HEK293 (cell line): ENCODE results near the gene ZSWIM7.

Experiments
- REST ChIP-seq: fragments of 450-650 bp; formaldehyde crosslinking; IDR thresholded peaks from 2 replicates; pipeline ENCODE4 v1.5.1; 2016; ENCODE audit warnings: missing biosample characterization, missing genetic modification characterization
- ZBTB11 ChIP-seq: fragments of 450-650 bp; formaldehyde crosslinking; conservative IDR thresholded peaks from 2 replicates; pipeline ENCODE4 v1.5.1; 2016; ENCODE audit warnings: low read depth, missing biosample characterization, missing genetic modification characterization
- ZNF184 ChIP-seq: fragments of 450-650 bp; IDR thresholded peaks from 2 replicates; pipeline ENCODE4 v1.5.1; 2018; ENCODE audit warnings: missing biosample characterization, mild to moderate bottlenecking, missing genetic modification characterization
- ZNF274 ChIP-seq, 2 experiments: fragments of 200-500 bp in 1 of 2; fragments of 450-650 bp in 1 of 2; sonication (Bioruptor generic) in 1 of 2; formaldehyde crosslinking in 1 of 2; IDR thresholded peaks; 2 replicates each; pipeline versions ENCODE4 v1.5.1 to v1.6.1; 2014 to 2016; ENCODE audit warnings: borderline replicate concordance in 1 of 2, inconsistent platforms in 1 of 2, low read length in 1 of 2, missing biosample characterization in 1 of 2, missing genetic modification characterization in 1 of 2
- ZNF280C ChIP-seq: fragments of 450-650 bp; formaldehyde crosslinking; IDR thresholded peaks from 2 replicates; pipeline ENCODE4 v1.5.1; 2016; ENCODE audit warnings: missing biosample characterization, missing genetic modification characterization
- ZNF292 ChIP-seq: fragments of 450-650 bp; formaldehyde crosslinking; IDR thresholded peaks from 2 replicates; pipeline ENCODE4 v1.5.1; 2016; ENCODE audit warnings: low read depth, missing biosample characterization, missing genetic modification characterization, borderline replicate concordance
- ZNF354C ChIP-seq: fragments of 450-650 bp; formaldehyde crosslinking; IDR thresholded peaks from 2 replicates; pipeline ENCODE4 v1.5.1; 2016; ENCODE audit warnings: missing biosample characterization, missing genetic modification characterization, low read depth, borderline replicate concordance
- ZNF830 ChIP-seq: fragments of 450-650 bp; IDR thresholded peaks from 2 replicates; pipeline ENCODE4 v1.5.0; 2018; ENCODE audit warnings: missing biosample characterization, missing genetic modification characterization, low read depth, mild to moderate bottlenecking, moderate library complexity
- ZSCAN30 ChIP-seq: fragments of 450-650 bp; IDR thresholded peaks from 2 replicates; pipeline ENCODE4 v1.5.1; 2018; ENCODE audit warnings: missing biosample characterization, mild to moderate bottlenecking, missing genetic modification characterization, moderate library complexity
- TF ChIP-seq, protein P1 (sequence below): fragments of 450-650 bp; formaldehyde crosslinking; IDR thresholded peaks from 2 replicates; pipeline ENCODE4 v1.5.1; 2016; ENCODE audit warnings: missing biosample characterization, missing genetic modification characterization
- TF ChIP-seq, protein P2 (sequence below): fragments of 450-650 bp; formaldehyde crosslinking; IDR thresholded peaks from 2 replicates; pipeline ENCODE4 v1.5.1; 2016; ENCODE audit warnings: missing biosample characterization, missing genetic modification characterization

DNA sequence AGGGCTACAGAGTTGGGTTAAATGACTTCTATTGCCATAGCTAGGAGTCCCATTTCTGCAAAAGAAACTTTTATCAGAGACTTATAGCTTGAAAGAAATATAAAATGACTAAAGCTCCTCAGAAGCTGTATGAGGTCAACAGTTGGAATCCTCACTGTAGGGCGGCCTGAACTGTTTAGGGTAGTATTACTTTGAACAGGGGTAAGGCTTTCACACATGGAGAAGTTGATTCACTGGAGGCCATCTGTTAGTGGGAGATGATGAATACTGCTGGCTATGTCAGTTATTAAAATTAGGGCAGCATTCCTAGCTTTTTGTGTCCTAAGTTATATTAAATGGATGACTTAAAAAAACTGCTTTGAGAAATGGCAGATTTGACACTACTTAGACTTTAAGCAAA lies 6.1 kb upstream of the ZSWIM7 start:
- TF ChIP-seq ZSCAN30 (tag by site-specific recombination): no peak
- TF ChIP-seq ZNF280C (tag by site-specific recombination): no peak
- TF ChIP-seq, protein P1, sequence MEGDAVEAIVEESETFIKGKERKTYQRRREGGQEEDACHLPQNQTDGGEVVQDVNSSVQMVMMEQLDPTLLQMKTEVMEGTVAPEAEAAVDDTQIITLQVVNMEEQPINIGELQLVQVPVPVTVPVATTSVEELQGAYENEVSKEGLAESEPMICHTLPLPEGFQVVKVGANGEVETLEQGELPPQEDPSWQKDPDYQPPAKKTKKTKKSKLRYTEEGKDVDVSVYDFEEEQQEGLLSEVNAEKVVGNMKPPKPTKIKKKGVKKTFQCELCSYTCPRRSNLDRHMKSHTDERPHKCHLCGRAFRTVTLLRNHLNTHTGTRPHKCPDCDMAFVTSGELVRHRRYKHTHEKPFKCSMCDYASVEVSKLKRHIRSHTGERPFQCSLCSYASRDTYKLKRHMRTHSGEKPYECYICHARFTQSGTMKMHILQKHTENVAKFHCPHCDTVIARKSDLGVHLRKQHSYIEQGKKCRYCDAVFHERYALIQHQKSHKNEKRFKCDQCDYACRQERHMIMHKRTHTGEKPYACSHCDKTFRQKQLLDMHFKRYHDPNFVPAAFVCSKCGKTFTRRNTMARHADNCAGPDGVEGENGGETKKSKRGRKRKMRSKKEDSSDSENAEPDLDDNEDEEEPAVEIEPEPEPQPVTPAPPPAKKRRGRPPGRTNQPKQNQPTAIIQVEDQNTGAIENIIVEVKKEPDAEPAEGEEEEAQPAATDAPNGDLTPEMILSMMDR: no peak
- no peak for TF ChIP-seq REST (tag by site-specific recombination)
- TF ChIP-seq ZNF830 (tag by site-specific recombination): no peak
- TF ChIP-seq ZBTB11: no peak
- TF ChIP-seq ZNF274 (IDR thresholded peaks at IDR 0.05; ENCODE audit: low read length): no peak
- no peak for TF ChIP-seq ZNF274 (tag by site-specific recombination; IDR thresholded peaks at IDR 0.05; ENCODE audit: borderline replicate concordance)
- TF ChIP-seq ZNF292 (tag by site-specific recombination): no peak
- TF ChIP-seq ZNF184 (tag by site-specific recombination): no peak
- TF ChIP-seq, protein P2, sequence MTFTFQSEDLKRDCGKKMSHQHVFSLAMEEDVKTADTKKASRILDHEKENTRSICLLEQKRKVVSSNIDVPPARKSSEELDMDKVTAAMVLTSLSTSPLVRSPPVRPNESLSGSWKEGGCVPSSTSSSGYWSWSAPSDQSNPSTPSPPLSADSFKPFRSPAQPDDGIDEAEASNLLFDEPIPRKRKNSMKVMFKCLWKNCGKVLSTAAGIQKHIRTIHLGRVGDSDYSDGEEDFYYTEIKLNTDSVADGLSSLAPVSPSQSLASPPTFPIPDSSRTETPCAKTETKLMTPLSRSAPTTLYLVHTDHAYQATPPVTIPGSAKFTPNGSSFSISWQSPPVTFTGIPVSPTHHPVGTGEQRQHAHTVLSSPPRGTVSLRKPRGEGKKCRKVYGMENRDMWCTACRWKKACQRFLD: no peak
- TF ChIP-seq ZNF354C: no peak
